ENCODE data around the gene CLK2. TPM values are rescaled to one million over a fixed set of nuclear protein-coding genes. Genes with fewer than 3 reads are reported as not detected.

CLK2 gene
- total and polyA plus RNA-seq, 2 experiments from 2014 or later = 27.2 to 54.6 TPM

- H3K9me3 Mint-ChIP-seq = peaks cover 1% of the 10 kb centered on the region; the same call in 1 of the 3 replicates
- Histone ChIP-seq H3K79me2 (replicated peaks; ENCODE audit: insufficient read depth) (no peaks in the 10 kb centered on the region), H3K4me1 (ENCODE audit: insufficient read depth) (peaks cover 2% of the 10 kb centered on the region; the same call in 1 of the 2 replicates), H3K4me2 (no peak overlapping the region), H3F3A (replicated peaks; ENCODE audit: low read depth) (0 out of 2 replicates have a peak, but pooled peaks cover 1% of the 10 kb centered on the region), H2AFZ (no peak overlapping the region), H3K27me3 (ENCODE audit: insufficient read depth) (no peaks in the 10 kb centered on the region), H3K9me2 (ENCODE audit: insufficient read depth) (no peaks in the 10 kb centered on the region), H4K20me1 (replicated peaks; ENCODE audit: insufficient read depth) (no peaks in the 10 kb centered on the region; the same call in 1 of the 2 replicates), H3K36me3 (ENCODE audit: insufficient read depth) (no peaks in the 10 kb centered on the region), H3K4me3 (no peak overlapping the region), H3K27ac (ENCODE audit: low read depth) (no peak overlapping the region)
- no peak for ATAC-seq
- H3K4me3 Mint-ChIP-seq = no peak overlapping the region
- TF ChIP-seq CREB1 (CRISPR knock-in tag; IDR thresholded peaks at IDR 0.05; ENCODE audit: low read depth) (no peak), ZNF331 (CRISPR knock-in tag; IDR thresholded peaks at IDR 0.05; ENCODE audit: low read depth) (no peak), JUNB (IDR thresholded peaks at IDR 0.05; ENCODE audit: unreplicated experiment) (no peak), EZH2phosphoT487 (IDR thresholded peaks at IDR 0.05; ENCODE audit: unreplicated experiment) (no peak), NANOG (IDR thresholded peaks at IDR 0.05; ENCODE audit: borderline replicate concordance) (no peak), POLR2AphosphoS5 (IDR thresholded peaks at IDR 0.05; ENCODE audit: low read depth) (no peak)
- TF ChIP-seq, protein P1, sequence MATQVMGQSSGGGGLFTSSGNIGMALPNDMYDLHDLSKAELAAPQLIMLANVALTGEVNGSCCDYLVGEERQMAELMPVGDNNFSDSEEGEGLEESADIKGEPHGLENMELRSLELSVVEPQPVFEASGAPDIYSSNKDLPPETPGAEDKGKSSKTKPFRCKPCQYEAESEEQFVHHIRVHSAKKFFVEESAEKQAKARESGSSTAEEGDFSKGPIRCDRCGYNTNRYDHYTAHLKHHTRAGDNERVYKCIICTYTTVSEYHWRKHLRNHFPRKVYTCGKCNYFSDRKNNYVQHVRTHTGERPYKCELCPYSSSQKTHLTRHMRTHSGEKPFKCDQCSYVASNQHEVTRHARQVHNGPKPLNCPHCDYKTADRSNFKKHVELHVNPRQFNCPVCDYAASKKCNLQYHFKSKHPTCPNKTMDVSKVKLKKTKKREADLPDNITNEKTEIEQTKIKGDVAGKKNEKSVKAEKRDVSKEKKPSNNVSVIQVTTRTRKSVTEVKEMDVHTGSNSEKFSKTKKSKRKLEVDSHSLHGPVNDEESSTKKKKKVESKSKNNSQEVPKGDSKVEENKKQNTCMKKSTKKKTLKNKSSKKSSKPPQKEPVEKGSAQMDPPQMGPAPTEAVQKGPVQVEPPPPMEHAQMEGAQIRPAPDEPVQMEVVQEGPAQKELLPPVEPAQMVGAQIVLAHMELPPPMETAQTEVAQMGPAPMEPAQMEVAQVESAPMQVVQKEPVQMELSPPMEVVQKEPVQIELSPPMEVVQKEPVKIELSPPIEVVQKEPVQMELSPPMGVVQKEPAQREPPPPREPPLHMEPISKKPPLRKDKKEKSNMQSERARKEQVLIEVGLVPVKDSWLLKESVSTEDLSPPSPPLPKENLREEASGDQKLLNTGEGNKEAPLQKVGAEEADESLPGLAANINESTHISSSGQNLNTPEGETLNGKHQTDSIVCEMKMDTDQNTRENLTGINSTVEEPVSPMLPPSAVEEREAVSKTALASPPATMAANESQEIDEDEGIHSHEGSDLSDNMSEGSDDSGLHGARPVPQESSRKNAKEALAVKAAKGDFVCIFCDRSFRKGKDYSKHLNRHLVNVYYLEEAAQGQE (IDR thresholded peaks at IDR 0.05; ENCODE audit: unreplicated experiment) = no peak
- TF ChIP-seq, protein P2, sequence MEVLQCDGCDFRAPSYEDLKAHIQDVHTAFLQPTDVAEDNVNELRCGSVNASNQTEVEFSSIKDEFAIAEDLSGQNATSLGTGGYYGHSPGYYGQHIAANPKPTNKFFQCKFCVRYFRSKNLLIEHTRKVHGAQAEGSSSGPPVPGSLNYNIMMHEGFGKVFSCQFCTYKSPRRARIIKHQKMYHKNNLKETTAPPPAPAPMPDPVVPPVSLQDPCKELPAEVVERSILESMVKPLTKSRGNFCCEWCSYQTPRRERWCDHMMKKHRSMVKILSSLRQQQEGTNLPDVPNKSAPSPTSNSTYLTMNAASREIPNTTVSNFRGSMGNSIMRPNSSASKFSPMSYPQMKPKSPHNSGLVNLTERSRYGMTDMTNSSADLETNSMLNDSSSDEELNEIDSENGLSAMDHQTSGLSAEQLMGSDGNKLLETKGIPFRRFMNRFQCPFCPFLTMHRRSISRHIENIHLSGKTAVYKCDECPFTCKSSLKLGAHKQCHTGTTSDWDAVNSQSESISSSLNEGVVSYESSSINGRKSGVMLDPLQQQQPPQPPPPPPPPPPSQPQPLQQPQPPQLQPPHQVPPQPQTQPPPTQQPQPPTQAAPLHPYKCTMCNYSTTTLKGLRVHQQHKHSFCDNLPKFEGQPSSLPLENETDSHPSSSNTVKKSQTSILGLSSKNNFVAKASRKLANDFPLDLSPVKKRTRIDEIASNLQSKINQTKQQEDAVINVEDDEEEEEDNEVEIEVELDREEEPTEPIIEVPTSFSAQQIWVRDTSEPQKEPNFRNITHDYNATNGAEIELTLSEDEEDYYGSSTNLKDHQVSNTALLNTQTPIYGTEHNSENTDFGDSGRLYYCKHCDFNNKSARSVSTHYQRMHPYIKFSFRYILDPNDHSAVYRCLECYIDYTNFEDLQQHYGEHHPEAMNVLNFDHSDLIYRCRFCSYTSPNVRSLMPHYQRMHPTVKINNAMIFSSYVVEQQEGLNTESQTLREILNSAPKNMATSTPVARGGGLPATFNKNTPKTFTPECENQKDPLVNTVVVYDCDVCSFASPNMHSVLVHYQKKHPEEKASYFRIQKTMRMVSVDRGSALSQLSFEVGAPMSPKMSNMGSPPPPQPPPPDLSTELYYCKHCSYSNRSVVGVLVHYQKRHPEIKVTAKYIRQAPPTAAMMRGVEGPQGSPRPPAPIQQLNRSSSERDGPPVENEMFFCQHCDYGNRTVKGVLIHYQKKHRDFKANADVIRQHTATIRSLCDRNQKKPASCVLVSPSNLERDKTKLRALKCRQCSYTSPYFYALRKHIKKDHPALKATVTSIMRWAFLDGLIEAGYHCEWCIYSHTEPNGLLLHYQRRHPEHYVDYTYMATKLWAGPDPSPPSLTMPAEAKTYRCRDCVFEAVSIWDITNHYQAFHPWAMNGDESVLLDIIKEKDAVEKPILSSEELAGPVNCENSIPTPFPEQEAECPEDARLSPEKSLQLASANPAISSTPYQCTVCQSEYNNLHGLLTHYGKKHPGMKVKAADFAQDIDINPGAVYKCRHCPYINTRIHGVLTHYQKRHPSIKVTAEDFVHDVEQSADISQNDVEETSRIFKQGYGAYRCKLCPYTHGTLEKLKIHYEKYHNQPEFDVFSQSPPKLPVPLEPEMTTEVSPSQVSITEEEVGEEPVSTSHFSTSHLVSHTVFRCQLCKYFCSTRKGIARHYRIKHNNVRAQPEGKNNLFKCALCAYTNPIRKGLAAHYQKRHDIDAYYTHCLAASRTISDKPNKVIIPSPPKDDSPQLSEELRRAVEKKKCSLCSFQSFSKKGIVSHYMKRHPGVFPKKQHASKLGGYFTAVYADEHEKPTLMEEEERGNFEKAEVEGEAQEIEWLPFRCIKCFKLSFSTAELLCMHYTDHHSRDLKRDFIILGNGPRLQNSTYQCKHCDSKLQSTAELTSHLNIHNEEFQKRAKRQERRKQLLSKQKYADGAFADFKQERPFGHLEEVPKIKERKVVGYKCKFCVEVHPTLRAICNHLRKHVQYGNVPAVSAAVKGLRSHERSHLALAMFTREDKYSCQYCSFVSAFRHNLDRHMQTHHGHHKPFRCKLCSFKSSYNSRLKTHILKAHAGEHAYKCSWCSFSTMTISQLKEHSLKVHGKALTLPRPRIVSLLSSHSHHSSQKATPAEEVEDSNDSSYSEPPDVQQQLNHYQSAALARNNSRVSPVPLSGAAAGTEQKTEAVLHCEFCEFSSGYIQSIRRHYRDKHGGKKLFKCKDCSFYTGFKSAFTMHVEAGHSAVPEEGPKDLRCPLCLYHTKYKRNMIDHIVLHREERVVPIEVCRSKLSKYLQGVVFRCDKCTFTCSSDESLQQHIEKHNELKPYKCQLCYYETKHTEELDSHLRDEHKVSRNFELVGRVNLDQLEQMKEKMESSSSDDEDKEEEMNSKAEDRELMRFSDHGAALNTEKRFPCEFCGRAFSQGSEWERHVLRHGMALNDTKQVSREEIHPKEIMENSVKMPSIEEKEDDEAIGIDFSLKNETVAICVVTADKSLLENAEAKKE (CRISPR knock-in tag; IDR thresholded peaks at IDR 0.05) = no peak
- no peak overlapping the region for H3K27ac Mint-ChIP-seq
- H3K4me1 Mint-ChIP-seq = peaks cover 2% of the 10 kb centered on the region
- peaks cover 5% of the 10 kb centered on the region for H3K27me3 Mint-ChIP-seq (ENCODE audit: insufficient read depth, low read depth, poor library complexity)
- peaks cover 3% of the 10 kb centered on the region; the same call in 2 of the 3 replicates for H3K36me3 Mint-ChIP-seq (ENCODE audit: low read depth)
- no peak for DNase-seq (ENCODE audit: low spot score)
These were observed 11.2 kb upstream of the CLK2 start for GRCh38 chr1:155284476-155284875.
